B cell (primary cell): ENCODE results near the gene TTC34. TPM values are rescaled to one million over a fixed set of nuclear protein-coding genes. Genes with fewer than 3 reads are reported as not detected.

Experiments
- ATAC-seq: fragments of 200-7000 bp; cut with Tn5 transposase; one replicate; pipeline ENCODE4 v1.10.0; 2021; ENCODE audit warnings: low read depth, mild to moderate bottlenecking, moderate number of reproducible peaks, moderate library complexity
- CTCF ChIA-PET: fragments of 350-600 bp; sonication (Branson Sonifier 250); formaldehyde crosslinking; loops from one replicate; lab custom pipeline; 2021; ENCODE audit warnings: antibody characterized with exemption, inconsistent platforms; lab: Charles Lee
- POLR2A ChIA-PET: fragments of 350-600 bp; sonication (Branson Sonifier 250); formaldehyde crosslinking; loops from one replicate; lab custom pipeline; 2021; ENCODE audit warnings: antibody characterized with exemption; lab: Charles Lee
- DNase-seq: peaks from one replicate; pipeline ENCODE4 v3.0.0; 2013
- H2AFZ ChIP-seq: 2 replicates; pipeline ENCODE4 v1.6.1; 2012; ENCODE audit warnings: mild to moderate bottlenecking, low read depth, low read length; ENCODE audit not compliant: insufficient read depth, poor library complexity, severe bottlenecking
- H3K27ac ChIP-seq, 2 donors: 1 replicate in 1 of 2; 2 replicates in 1 of 2; pipeline ENCODE4 v1.5.1; 2012 to 2013; ENCODE audit warnings: low read length in 2 of 2, mild to moderate bottlenecking in 2 of 2, moderate library complexity in 1 of 2
- H3K27me3 ChIP-seq, 4 experiments: fragments of 200-600 bp in 1 of 4; sonication (generic) in 1 of 4; replicated peaks in 1 of 4; 1 replicate in 2 of 4; 2 replicates in 2 of 4; pipeline versions ENCODE4 v1.6.1 to v1.7.0; 2013 to 2016; ENCODE audit warnings: low read length in 3 of 4, mild to moderate bottlenecking in 2 of 4, mixed read lengths in 1 of 4, moderate library complexity in 1 of 4; ENCODE audit not compliant: insufficient read depth in 4 of 4, control insufficient read depth in 3 of 4; ENCODE audit errors: control extremely low read depth in 1 of 4
- H3K36me3 ChIP-seq, 2 experiments: replicated peaks in 1 of 2; 1 replicate in 1 of 2; 2 replicates in 1 of 2; pipeline versions ENCODE4 v1.6.1 to v1.7.1; 2013; ENCODE audit warnings: low read length in 1 of 2; ENCODE audit not compliant: insufficient read depth in 2 of 2, control insufficient read depth in 1 of 2; ENCODE audit errors: control extremely low read depth in 1 of 2, extremely low read depth in 1 of 2
- H3K4me1 ChIP-seq, 2 donors: fragments of 200-600 bp in 1 of 2; sonication (generic) in 1 of 2; 1 replicate in 1 of 2; 2 replicates in 1 of 2; pipeline versions ENCODE4 v1.5.1 to v1.6.1; 2013 to 2017; ENCODE audit warnings: low read length in 2 of 2; ENCODE audit not compliant: control insufficient read depth in 2 of 2, insufficient read depth in 2 of 2
- H3K4me2 ChIP-seq: replicated peaks from 2 replicates; pipeline ENCODE3; 2012; ENCODE audit warnings: mild to moderate bottlenecking, low read depth, low read length; ENCODE audit not compliant: poor library complexity, severe bottlenecking
- H3K4me3 ChIP-seq, 5 experiments: fragments of 200-600 bp in 1 of 5; sonication (generic) in 1 of 5; 1 replicate in 3 of 5; 2 replicates in 2 of 5; pipeline versions ENCODE4 v1.5.1 to v1.7.0; 2011 to 2016; ENCODE audit warnings: low read length in 4 of 5, mild to moderate bottlenecking in 4 of 5, low read depth in 2 of 5, control low read depth in 1 of 5, moderate library complexity in 1 of 5; ENCODE audit not compliant: insufficient read depth in 1 of 5; ENCODE audit errors: control extremely low read depth in 1 of 5, extremely low read depth in 1 of 5
- H3K79me2 ChIP-seq: fragments of 200-600 bp; sonication (generic); one replicate; pipeline ENCODE4 v1.6.0; 2016; ENCODE audit warnings: low read length; ENCODE audit not compliant: control insufficient read depth, insufficient read depth
- H3K9ac ChIP-seq: fragments of 200-600 bp; sonication (generic); 2 replicates; pipeline ENCODE4 v1.6.1; 2017; ENCODE audit warnings: mild to moderate bottlenecking, low read length, moderate library complexity
- H3K9me3 ChIP-seq, 3 donors: one replicate each; pipeline versions ENCODE4 v1.6.1 to v1.7.1; 2013; ENCODE audit warnings: low read length in 2 of 3; ENCODE audit not compliant: control insufficient read depth in 2 of 3, insufficient read depth in 1 of 3; ENCODE audit errors: control extremely low read depth in 1 of 3
- H4K20me1 ChIP-seq: 2 replicates; pipeline ENCODE4 v1.6.0; 2012; ENCODE audit warnings: mild to moderate bottlenecking, low read length; ENCODE audit not compliant: insufficient read depth, control insufficient read depth, poor library complexity, severe bottlenecking
- H3K27ac Mint-ChIP-seq: one replicate; pipeline ENCODE4 v1.8.0; 2021; ENCODE audit warnings: mixed read lengths
- H3K27me3 Mint-ChIP-seq: one replicate; pipeline ENCODE4 v1.8.0; 2021; ENCODE audit warnings: mixed read lengths
- H3K4me1 Mint-ChIP-seq: one replicate; pipeline ENCODE4 v1.8.0; 2021; ENCODE audit warnings: mixed read lengths
- H3K4me3 Mint-ChIP-seq: one replicate; pipeline ENCODE4 v1.8.0; 2021; ENCODE audit warnings: mixed read lengths
- H3K9me3 Mint-ChIP-seq: one replicate; pipeline ENCODE4 v1.8.0; 2022; ENCODE audit warnings: mixed read lengths; ENCODE audit not compliant: insufficient read depth
- EZH2 ChIP-seq: IDR thresholded peaks from 2 replicates; pipeline ENCODE4 v1.6.1; 2012; ENCODE audit warnings: borderline replicate concordance, low read depth, mild to moderate bottlenecking, moderate library complexity, low read length; ENCODE audit not compliant: insufficient read depth, poor library complexity, severe bottlenecking
- WGBS: methylation state at CpG from one replicate; pipeline ENCODE4 v1.1.5; 2013; ENCODE audit warnings: missing lambda C conversion rate; ENCODE audit not compliant: insufficient coverage; 5-methylcytosine and 5-hydroxymethylcytosine counted together
- intact Hi-C: fragments of 100-400 bp; cut with micrococcal nuclease; formaldehyde crosslinking; loops from one replicate; pipeline ENCODE4 v1.10.0; 2022
- polyA plus RNA-seq: library from polyadenylated mRNA; depleted of rRNA; stranded (reverse); fragments of >200 nt; gene quantifications from 2 replicates; pipeline ENCODE4 v1.2.3, GENCODE V29; 2012
- total RNA-seq, 2 donors: library from RNA; stranded (reverse); fragments of 120-200 nt in 1 of 2; gene quantifications; 1 replicate in 1 of 2; 2 replicates in 1 of 2; pipeline versions ENCODE4 v1.2.3 to v1.2.4, GENCODE V29; 2013 to 2022
- TF ChIP-seq, protein P1 (sequence below): fragments of 200-600 bp; IDR thresholded peaks from one replicate; pipeline ENCODE4 v1.8.0; 2022; ENCODE audit warnings: antibody characterized with exemption, mild to moderate bottlenecking

TTC34 gene
- total and polyA plus RNA-seq, 2 donors (not counting 1 experiment from before 2014, with no cell fraction given), result 2.1 to 8.1 TPM

DNA sequence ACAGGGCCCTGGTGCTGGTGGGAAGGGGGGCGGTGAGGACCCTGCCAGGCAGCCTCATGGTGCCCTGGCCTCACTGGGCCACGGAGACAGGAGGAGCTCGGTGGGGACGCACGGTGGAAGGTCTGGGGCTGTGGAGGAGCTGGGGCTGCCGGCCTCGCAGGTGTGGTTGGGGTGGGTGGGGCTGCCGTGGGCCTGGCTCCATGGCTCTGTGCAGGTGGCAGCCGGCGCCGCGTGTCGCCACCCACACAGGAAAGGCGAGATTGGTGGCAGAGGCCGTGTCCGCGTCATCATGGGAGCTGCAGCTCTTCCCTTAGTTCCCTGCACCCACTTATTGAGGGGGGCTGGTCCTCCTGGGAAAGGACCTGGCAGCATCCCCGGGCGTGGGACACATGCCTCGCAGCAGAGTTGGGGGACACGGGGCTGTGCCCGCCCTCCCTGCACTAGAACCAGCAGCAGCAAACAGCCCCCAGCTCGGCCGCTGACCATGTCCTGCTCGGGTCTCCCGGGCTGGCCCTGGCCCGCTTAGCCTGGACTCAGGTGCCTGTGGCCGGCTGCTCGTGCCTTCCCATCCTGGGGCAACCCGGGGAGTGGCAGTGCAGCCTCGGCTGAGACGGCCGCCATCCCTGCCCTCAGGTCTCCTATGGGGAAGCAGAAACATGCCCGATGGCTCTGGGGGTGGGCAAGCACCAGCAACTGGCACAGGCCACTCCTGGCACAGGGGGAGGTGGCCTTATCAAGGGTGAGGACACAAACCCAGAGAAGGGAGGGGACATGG is 7.5 kb upstream of the TTC34 start:
- no peaks in the 10 kb centered on the region for H3K36me3 ChIP-seq
- ChIA-PET CTCF (no interaction called here), POLR2A (no interaction called here)
- H3K4me3 ChIP-seq, result no peak overlapping the region
- no peak overlapping the region for H3K4me3 Mint-ChIP-seq
- no peaks in the 10 kb centered on the region for H4K20me1 ChIP-seq
- no peaks in the 10 kb centered on the region for H3K27me3 Mint-ChIP-seq
- ATAC-seq (no peak), DNase-seq (no peak)
- H3K4me2 ChIP-seq, result no peak overlapping the region
- peaks cover 0 to 11% (median 0%) of the 10 kb centered on the region in 3 donors for H3K9me3 ChIP-seq
- H3K27ac ChIP-seq, result no peak overlapping the region
- no peaks in the 10 kb centered on the region for H3K4me1 ChIP-seq
- H3K9ac ChIP-seq, result no peak overlapping the region
- no peak overlapping the region for H3K27ac Mint-ChIP-seq
- TF ChIP-seq, protein P1, sequence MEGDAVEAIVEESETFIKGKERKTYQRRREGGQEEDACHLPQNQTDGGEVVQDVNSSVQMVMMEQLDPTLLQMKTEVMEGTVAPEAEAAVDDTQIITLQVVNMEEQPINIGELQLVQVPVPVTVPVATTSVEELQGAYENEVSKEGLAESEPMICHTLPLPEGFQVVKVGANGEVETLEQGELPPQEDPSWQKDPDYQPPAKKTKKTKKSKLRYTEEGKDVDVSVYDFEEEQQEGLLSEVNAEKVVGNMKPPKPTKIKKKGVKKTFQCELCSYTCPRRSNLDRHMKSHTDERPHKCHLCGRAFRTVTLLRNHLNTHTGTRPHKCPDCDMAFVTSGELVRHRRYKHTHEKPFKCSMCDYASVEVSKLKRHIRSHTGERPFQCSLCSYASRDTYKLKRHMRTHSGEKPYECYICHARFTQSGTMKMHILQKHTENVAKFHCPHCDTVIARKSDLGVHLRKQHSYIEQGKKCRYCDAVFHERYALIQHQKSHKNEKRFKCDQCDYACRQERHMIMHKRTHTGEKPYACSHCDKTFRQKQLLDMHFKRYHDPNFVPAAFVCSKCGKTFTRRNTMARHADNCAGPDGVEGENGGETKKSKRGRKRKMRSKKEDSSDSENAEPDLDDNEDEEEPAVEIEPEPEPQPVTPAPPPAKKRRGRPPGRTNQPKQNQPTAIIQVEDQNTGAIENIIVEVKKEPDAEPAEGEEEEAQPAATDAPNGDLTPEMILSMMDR, result no peak
- no peak for TF ChIP-seq EZH2
- no peaks in the 10 kb centered on the region for H3K4me1 Mint-ChIP-seq
- no peak overlapping the region for H2AFZ ChIP-seq
- 91% methylated on average over 30 of the region's 34 CpGs for WGBS
- H3K9me3 Mint-ChIP-seq, result no peaks in the 10 kb centered on the region
- H3K27me3 ChIP-seq, result no peaks in the 10 kb centered on the region
- H3K79me2 ChIP-seq, result no peaks in the 10 kb centered on the region
- intact Hi-C loops, result no loop called here

- no peak overlapping the region for H2AFZ ChIP-seq
- no peaks in the 10 kb centered on the region for H3K36me3 ChIP-seq
- DNase-seq, result no peak
- TF ChIP-seq, protein P1, result no peak
- no peak for TF ChIP-seq EZH2
- no peak for ATAC-seq
- intact Hi-C loops, result no loop called here
- no peaks in the 10 kb centered on the region for H3K27me3 ChIP-seq
- H4K20me1 ChIP-seq, result no peaks in the 10 kb centered on the region
- peaks cover 0 to 8% (median 0%) of the 10 kb centered on the region in 3 donors for H3K9me3 ChIP-seq
- 90% methylated on average over 7 of the region's 10 CpGs for WGBS
- H3K27me3 Mint-ChIP-seq, result no peaks in the 10 kb centered on the region
- no peaks in the 10 kb centered on the region for H3K4me1 Mint-ChIP-seq
- no peak overlapping the region for H3K4me2 ChIP-seq
- H3K4me1 ChIP-seq, result no peaks in the 10 kb centered on the region
- CTCF ChIA-PET, result no interaction called here
- H3K4me3 ChIP-seq, result no peak overlapping the region
- no peaks in the 10 kb centered on the region for H3K79me2 ChIP-seq
- no peak overlapping the region for H3K9ac ChIP-seq
- no peaks in the 10 kb centered on the region for H3K9me3 Mint-ChIP-seq
- POLR2A ChIA-PET, result no interaction called here
- no peak overlapping the region for H3K27ac Mint-ChIP-seq
- no peak overlapping the region for H3K27ac ChIP-seq
- no peak overlapping the region for H3K4me3 Mint-ChIP-seq
Measured at GRCh38 chr1:2808386-2808705, 6.9 kb upstream of the TTC34 start.
